ENCODE data around the gene DNAJB11. TPM values are rescaled to one million over a fixed set of nuclear protein-coding genes. Genes with fewer than 3 reads are reported as not detected.

The DNAJB11 gene
- total RNA-seq, 1 donor from 2014 or later, result 84.3 TPM

GRCh38 chr3:186621894-186622650, 51.6 kb downstream of the DNAJB11 start:
- Mint-ChIP-seq H3K4me1 (ENCODE audit: low read depth, unreplicated experiment) (peaks cover 2% of the 10 kb centered on the region), H3K9me3 (ENCODE audit: unreplicated experiment) (no peaks in the 10 kb centered on the region), H3K36me3 (ENCODE audit: low read depth, unreplicated experiment) (no peaks in the 10 kb centered on the region), H3K4me3 (ENCODE audit: unreplicated experiment) (no peak overlapping the region), H3K27me3 (ENCODE audit: low read depth, unreplicated experiment) (peaks cover 19% of the 10 kb centered on the region), H3K27ac (ENCODE audit: unreplicated experiment) (no peak overlapping the region)
- DNase-seq (ENCODE audit: low read depth), result no peak
- H3K36me3 ChIP-seq (ENCODE audit: insufficient read depth, low read length), result no peaks in the 10 kb centered on the region
- H3K9ac ChIP-seq (ENCODE audit: low read length), result no peak overlapping the region
- H3K4me1 ChIP-seq (ENCODE audit: insufficient read depth, low read length), result peaks cover 5% of the 10 kb centered on the region
- no peaks in the 10 kb centered on the region for H4K20me1 ChIP-seq (ENCODE audit: insufficient read depth, low read length)
- H3K79me2 ChIP-seq (ENCODE audit: insufficient read depth, low read length), result no peaks in the 10 kb centered on the region
- peaks cover 11% of the 10 kb centered on the region for H3K27me3 ChIP-seq (ENCODE audit: insufficient read depth, low read length)
- no peak for TF ChIP-seq CTCF (IDR thresholded peaks at IDR 0.05; ENCODE audit: insufficient read depth, low read depth, low read length)
- TF ChIP-seq EZH2 (IDR thresholded peaks at IDR 0.05; ENCODE audit: insufficient read depth, low read length), result no peak
- H3K4me3 ChIP-seq (ENCODE audit: insufficient read depth, low read depth, low read length), result no peak overlapping the region
- H2AFZ ChIP-seq (ENCODE audit: low read depth, low read length), result no peak overlapping the region
- FAIRE-seq, result no peak
- H3K27ac ChIP-seq (ENCODE audit: low read depth, low read length), result no peak overlapping the region
- no peak overlapping the region for H3K4me2 ChIP-seq (ENCODE audit: low read length)
- H3K9me3 ChIP-seq (ENCODE audit: insufficient read depth, low read depth, low read length), result no peaks in the 10 kb centered on the region

DNA sequence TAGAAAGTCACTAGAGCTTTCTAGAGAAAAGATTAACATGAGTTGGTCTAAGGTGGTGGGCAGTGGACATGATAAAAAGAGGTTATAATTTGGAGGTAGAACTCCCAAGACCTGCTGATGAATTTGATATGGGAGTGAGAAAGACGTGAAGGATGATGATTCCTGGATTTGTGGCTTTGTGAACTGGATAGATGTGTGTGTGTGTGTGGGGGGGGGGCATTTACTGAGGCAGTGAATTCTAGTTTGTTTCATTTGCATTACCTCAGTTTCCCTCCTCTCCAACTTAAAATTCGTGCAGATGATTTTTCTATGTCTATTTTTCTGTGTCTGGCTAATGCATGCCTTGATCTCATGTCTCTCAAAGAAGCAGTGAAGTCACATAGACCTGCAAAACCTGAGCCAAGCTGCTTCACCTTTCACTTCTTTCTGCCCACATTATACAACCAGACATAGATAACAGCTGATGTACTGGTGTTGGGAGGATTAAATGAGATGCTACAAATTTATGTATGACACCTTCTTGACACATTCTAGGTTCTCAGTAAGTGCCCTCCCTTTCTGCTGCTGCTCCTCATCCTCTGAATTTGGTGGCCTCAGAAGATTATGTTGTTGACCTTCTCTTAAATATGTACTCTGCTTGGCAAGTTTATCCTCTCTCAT, 52.3 kb downstream of the DNAJB11 start:
- Histone ChIP-seq H4K20me1 (ENCODE audit: insufficient read depth, low read length) (no peaks in the 10 kb centered on the region), H3K36me3 (ENCODE audit: insufficient read depth, low read length) (no peaks in the 10 kb centered on the region), H3K4me1 (ENCODE audit: insufficient read depth, low read length) (no peaks in the 10 kb centered on the region), H2AFZ (ENCODE audit: low read depth, low read length) (no peak overlapping the region), H3K79me2 (ENCODE audit: insufficient read depth, low read length) (no peaks in the 10 kb centered on the region), H3K4me2 (ENCODE audit: low read length) (no peak overlapping the region), H3K4me3 (ENCODE audit: insufficient read depth, low read depth, low read length) (no peak overlapping the region), H3K9ac (ENCODE audit: low read length) (no peak overlapping the region), H3K9me3 (ENCODE audit: insufficient read depth, low read depth, low read length) (no peaks in the 10 kb centered on the region), H3K27ac (ENCODE audit: low read depth, low read length) (no peak overlapping the region), H3K27me3 (ENCODE audit: insufficient read depth, low read length) (peaks cover 11% of the 10 kb centered on the region)
- FAIRE-seq, result no peak
- Mint-ChIP-seq H3K36me3 (ENCODE audit: low read depth, unreplicated experiment) (no peaks in the 10 kb centered on the region), H3K4me1 (ENCODE audit: low read depth, unreplicated experiment) (no peaks in the 10 kb centered on the region), H3K27me3 (ENCODE audit: low read depth, unreplicated experiment) (peaks cover 15% of the 10 kb centered on the region), H3K9me3 (ENCODE audit: unreplicated experiment) (no peaks in the 10 kb centered on the region), H3K4me3 (ENCODE audit: unreplicated experiment) (no peak overlapping the region), H3K27ac (ENCODE audit: unreplicated experiment) (no peak overlapping the region)
- TF ChIP-seq CTCF (IDR thresholded peaks at IDR 0.05; ENCODE audit: insufficient read depth, low read depth, low read length) (no peak), EZH2 (IDR thresholded peaks at IDR 0.05; ENCODE audit: insufficient read depth, low read length) (no peak)
- DNase-seq (ENCODE audit: low read depth), result no peak

GRCh38 chr3:186624598-186624997, 54.1 kb downstream of the DNAJB11 start:
- FAIRE-seq (no peak), DNase-seq (ENCODE audit: low read depth) (no peak)
- H3K27ac Mint-ChIP-seq (ENCODE audit: unreplicated experiment), result no peak overlapping the region

More at GRCh38 chr3:186624598-186624997, 54.1 kb downstream of the DNAJB11 start:
- Histone ChIP-seq H3K4me1 (ENCODE audit: insufficient read depth, low read length) (no peaks in the 10 kb centered on the region), H3K36me3 (ENCODE audit: insufficient read depth, low read length) (no peaks in the 10 kb centered on the region), H3K9ac (ENCODE audit: low read length) (no peak overlapping the region), H3K27me3 (ENCODE audit: insufficient read depth, low read length) (peaks cover 14% of the 10 kb centered on the region), H3K4me3 (ENCODE audit: insufficient read depth, low read depth, low read length) (no peak overlapping the region), H3K9me3 (ENCODE audit: insufficient read depth, low read depth, low read length) (no peaks in the 10 kb centered on the region), H3K27ac (ENCODE audit: low read depth, low read length) (no peak overlapping the region), H4K20me1 (ENCODE audit: insufficient read depth, low read length) (no peaks in the 10 kb centered on the region), H3K79me2 (ENCODE audit: insufficient read depth, low read length) (no peaks in the 10 kb centered on the region), H2AFZ (ENCODE audit: low read depth, low read length) (no peak overlapping the region), H3K4me2 (ENCODE audit: low read length) (no peak overlapping the region)
- Mint-ChIP-seq H3K27me3 (ENCODE audit: low read depth, unreplicated experiment) (peaks cover 14% of the 10 kb centered on the region), H3K4me3 (ENCODE audit: unreplicated experiment) (no peak overlapping the region), H3K9me3 (ENCODE audit: unreplicated experiment) (no peaks in the 10 kb centered on the region), H3K36me3 (ENCODE audit: low read depth, unreplicated experiment) (no peaks in the 10 kb centered on the region), H3K4me1 (ENCODE audit: low read depth, unreplicated experiment) (no peaks in the 10 kb centered on the region)
- no peak for TF ChIP-seq EZH2 (IDR thresholded peaks at IDR 0.05; ENCODE audit: insufficient read depth, low read length)
- no peak for TF ChIP-seq CTCF (IDR thresholded peaks at IDR 0.05; ENCODE audit: insufficient read depth, low read depth, low read length)

Measured in astrocyte (in vitro differentiated cells and primary cell).